SK-N-SH (cell line): ENCODE data around the gene IPCEF1. TPM values are rescaled to one million over a fixed set of nuclear protein-coding genes. Genes with fewer than 3 reads are reported as not detected.

Experiments
- CTCF ChIA-PET: fragments of 300-600, 350-600 bp; formaldehyde crosslinking; extraction: SDS; loops from one replicate; lab custom pipeline; 2021; lab: Yijun Ruan, JAX
- POLR2A ChIA-PET: fragments of 350-600 bp; sonication (Branson Sonifier 250); formaldehyde crosslinking; extraction: SDS; loops from one replicate; lab custom pipeline; 2020; ENCODE audit warnings: antibody characterized with exemption, inconsistent platforms; lab: Yijun Ruan, JAX
- DNase-seq: peaks from one replicate; pipeline ENCODE4 v3.0.0; 2012
- H2AFZ ChIP-seq: fragments of 200-600 bp; sonication (generic); 2 replicates; pipeline ENCODE4 v1.8.1; 2016; ENCODE audit warnings: antibody characterized with exemption, mild to moderate bottlenecking, low read depth
- H3F3A ChIP-seq: fragments of 200-600 bp; sonication (generic); replicated peaks from 2 replicates; pipeline ENCODE3; 2016; ENCODE audit warnings: antibody characterized with exemption, mild to moderate bottlenecking; ENCODE audit not compliant: insufficient read depth
- H3K27ac ChIP-seq, 2 experiments: fragments of 200-500 bp in 1 of 2; fragments of 200-600 bp in 1 of 2; sonication (Bioruptor generic) in 1 of 2; sonication (generic), shearing (Covaris generic) in 1 of 2; 2 replicates each; pipeline versions ENCODE4 v1.5.1 to v1.6.1; 2014 to 2016; ENCODE audit warnings: low read depth in 2 of 2, inconsistent platforms in 1 of 2, low read length in 1 of 2, mild to moderate bottlenecking in 1 of 2, mixed read lengths in 1 of 2
- H3K27me3 ChIP-seq: fragments of 200-600 bp; sonication (generic), shearing (Covaris generic); 2 replicates; pipeline ENCODE4 v1.6.1; 2016; ENCODE audit warnings: mixed run types; ENCODE audit not compliant: insufficient read depth
- H3K36me3 ChIP-seq, 2 experiments: fragments of 200-500 bp in 1 of 2; fragments of 200-600 bp in 1 of 2; sonication (Bioruptor generic) in 1 of 2; sonication (generic) in 1 of 2; replicated peaks in 1 of 2; 2 replicates each; pipeline versions ENCODE3 to v1.5.1; 2014 to 2016; ENCODE audit warnings: low read length in 1 of 2, mild to moderate bottlenecking in 1 of 2; ENCODE audit not compliant: insufficient read depth in 2 of 2, control insufficient read depth in 1 of 2
- H3K4me1 ChIP-seq, 2 experiments: fragments of 200-500 bp in 1 of 2; fragments of 200-600 bp in 1 of 2; sonication (Bioruptor generic) in 1 of 2; sonication (generic), shearing (Covaris generic) in 1 of 2; 2 replicates each; pipeline versions ENCODE4 v1.5.1 to v1.6.1; 2014 to 2016; ENCODE audit warnings: low read depth in 1 of 2, low read length in 1 of 2, mixed run types in 1 of 2; ENCODE audit not compliant: insufficient read depth in 2 of 2, control insufficient read depth in 1 of 2
- H3K4me2 ChIP-seq: fragments of 200-600 bp; sonication (generic), shearing (Covaris generic); 2 replicates; pipeline ENCODE4 v1.6.1; 2017; ENCODE audit warnings: mixed run types
- H3K4me3 ChIP-seq, 2 experiments: fragments of 200-500 bp in 1 of 2; fragments of 200-600 bp in 1 of 2; sonication (Bioruptor generic) in 1 of 2; sonication (generic), shearing (Covaris generic) in 1 of 2; 2 replicates each; pipeline versions ENCODE4 v1.5.1 to v1.8.1; 2014 to 2016; ENCODE audit warnings: low read depth in 2 of 2, inconsistent platforms in 1 of 2, low read length in 1 of 2, mild to moderate bottlenecking in 1 of 2, mixed read lengths in 1 of 2, moderate library complexity in 1 of 2
- H3K79me2 ChIP-seq: fragments of 200-600 bp; sonication (generic); 2 replicates; pipeline ENCODE4 v1.8.1; 2017; ENCODE audit warnings: mild to moderate bottlenecking; ENCODE audit not compliant: insufficient read depth
- H3K9ac ChIP-seq: fragments of 200-600 bp; sonication (generic); 2 replicates; pipeline ENCODE4 v1.6.1; 2017; ENCODE audit warnings: mixed run types
- H3K9me2 ChIP-seq: fragments of 200-600 bp; sonication (generic); 2 replicates; pipeline ENCODE4 v1.6.1; 2017; ENCODE audit warnings: mixed run types
- H3K9me3 ChIP-seq: fragments of 200-600 bp; sonication (generic); 2 replicates; pipeline ENCODE4 v1.6.1; 2017; ENCODE audit warnings: mixed run types, mild to moderate bottlenecking, moderate library complexity
- H4K20me1 ChIP-seq: fragments of 200-600 bp; sonication (generic); 2 replicates; pipeline ENCODE4 v1.6.1; 2017; ENCODE audit warnings: mild to moderate bottlenecking, mixed run types; ENCODE audit not compliant: insufficient read depth
- EZH2phosphoT487 ChIP-seq: fragments of 200-600 bp; sonication (generic); IDR thresholded peaks from 2 replicates; pipeline ENCODE4 v1.6.1; 2017; ENCODE audit warnings: low read depth, mixed run types, mild to moderate bottlenecking, antibody characterized with exemption, moderate library complexity, borderline replicate concordance
- FOXJ3 ChIP-seq: sonication (generic); formaldehyde crosslinking; IDR thresholded peaks from 2 replicates; pipeline ENCODE4 v1.5.1; 2020; ENCODE audit warnings: mild to moderate bottlenecking, missing genetic modification reagents
- FOXM1 ChIP-seq: IDR thresholded peaks from 2 replicates; pipeline ENCODE4 v1.4.0; 2012; ENCODE audit warnings: low read depth, mild to moderate bottlenecking
- NRF1 ChIP-seq: IDR thresholded peaks from 2 replicates; pipeline ENCODE4 v1.6.1; 2012; ENCODE audit warnings: low read depth, mild to moderate bottlenecking, low read length
- PBX3 ChIP-seq: IDR thresholded peaks from 2 replicates; pipeline ENCODE4; 2012
- POLR2AphosphoS5 ChIP-seq: IDR thresholded peaks from 2 replicates; pipeline ENCODE4 v1.6.1; 2012; ENCODE audit warnings: low read depth, low read length
- RAD21 ChIP-seq: IDR thresholded peaks from 2 replicates; pipeline ENCODE4 v1.6.1; 2012; ENCODE audit warnings: mild to moderate bottlenecking, low read length
- SIN3A ChIP-seq: IDR thresholded peaks from 2 replicates; pipeline ENCODE4 v1.6.1; 2012; ENCODE audit warnings: low read depth, mild to moderate bottlenecking, low read length, moderate library complexity, borderline replicate concordance
- SMC3 ChIP-seq: IDR thresholded peaks from 2 replicates; pipeline ENCODE4 v1.6.1; 2012; ENCODE audit warnings: low read depth, low read length, improper control_type of control experiment
- TCF12 ChIP-seq: IDR thresholded peaks from 2 replicates; pipeline ENCODE4 v1.4.0; 2012
- TEAD4 ChIP-seq: IDR thresholded peaks from 2 replicates; pipeline ENCODE4 v1.4.0; 2012; ENCODE audit warnings: mild to moderate bottlenecking, borderline replicate concordance; ENCODE audit not compliant: insufficient read depth
- WGBS: methylation state at CpG from one replicate; pipeline ENCODE4 v1.1.6; 2017; ENCODE audit warnings: low lambda C conversion rate; 5-methylcytosine and 5-hydroxymethylcytosine counted together
- polyA plus RNA-seq, 3 experiments: library from polyadenylated mRNA; depleted of rRNA; stranded (reverse); fragments of >200 nt; gene quantifications; 2 replicates each; pipeline ENCODE4 v1.2.3, GENCODE V29; 2012
- TF ChIP-seq, protein P1 (sequence below): IDR thresholded peaks from 2 replicates; pipeline ENCODE4 v1.4.0; 2012; ENCODE audit warnings: low read depth, borderline replicate concordance
- TF ChIP-seq, protein P2 (sequence below): IDR thresholded peaks from 2 replicates; pipeline ENCODE4 v1.4.0; 2012; ENCODE audit warnings: low read depth, borderline replicate concordance
- TF ChIP-seq, protein P3 (sequence below): fragments of 200-600 bp; sonication (generic); IDR thresholded peaks from 2 replicates; pipeline ENCODE4 v1.6.1; 2017; ENCODE audit warnings: antibody characterized with exemption, mild to moderate bottlenecking, moderate library complexity

The IPCEF1 gene
- polyA plus RNA-seq, 1 of the 3 experiments (the other 2 are of a cell fraction): not detected

DNA sequence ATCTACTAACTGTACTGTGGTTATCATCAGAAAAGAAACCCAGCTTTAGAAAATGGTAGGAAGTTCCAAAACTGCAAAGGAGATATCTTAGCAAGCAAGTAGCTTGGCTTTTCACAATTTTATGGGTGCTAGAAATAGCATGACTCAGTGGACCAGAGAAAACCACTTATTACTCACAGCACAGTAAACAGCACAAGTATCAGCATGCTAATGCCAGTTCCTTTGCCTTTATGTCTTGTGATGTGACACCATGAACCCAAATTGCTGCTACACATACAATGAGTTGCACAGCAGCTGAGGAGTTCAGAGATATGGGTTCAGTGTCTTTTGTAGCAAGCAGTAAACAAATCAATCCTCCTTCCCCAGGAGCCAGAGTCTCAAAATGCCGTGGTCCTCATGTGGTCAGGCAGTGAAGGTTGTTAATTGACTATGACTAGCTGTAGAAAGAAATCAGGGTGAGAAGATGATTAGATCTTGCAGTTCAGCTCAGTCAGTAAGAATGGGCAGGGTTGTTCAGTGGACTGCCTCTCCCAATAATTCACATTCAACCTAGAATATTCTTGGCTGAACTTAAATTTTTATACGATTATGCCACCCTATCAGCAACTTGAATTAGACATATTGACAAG is 244.3 kb downstream of the IPCEF1 start:
- peaks cover 0 to 2% of the 10 kb centered on the region in 2 experiments; a peak in 1 of 4 replicates for H3K4me1 ChIP-seq
- TF ChIP-seq FOXJ3 (CRISPR knock-in tag): no peak
- TF ChIP-seq, protein P1, sequence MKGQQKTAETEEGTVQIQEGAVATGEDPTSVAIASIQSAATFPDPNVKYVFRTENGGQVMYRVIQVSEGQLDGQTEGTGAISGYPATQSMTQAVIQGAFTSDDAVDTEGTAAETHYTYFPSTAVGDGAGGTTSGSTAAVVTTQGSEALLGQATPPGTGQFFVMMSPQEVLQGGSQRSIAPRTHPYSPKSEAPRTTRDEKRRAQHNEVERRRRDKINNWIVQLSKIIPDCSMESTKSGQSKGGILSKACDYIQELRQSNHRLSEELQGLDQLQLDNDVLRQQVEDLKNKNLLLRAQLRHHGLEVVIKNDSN: no peak
- TF ChIP-seq EZH2phosphoT487: no peak
- TF ChIP-seq TCF12: no peak
- TF ChIP-seq FOXM1: no peak
- TF ChIP-seq, protein P2, sequence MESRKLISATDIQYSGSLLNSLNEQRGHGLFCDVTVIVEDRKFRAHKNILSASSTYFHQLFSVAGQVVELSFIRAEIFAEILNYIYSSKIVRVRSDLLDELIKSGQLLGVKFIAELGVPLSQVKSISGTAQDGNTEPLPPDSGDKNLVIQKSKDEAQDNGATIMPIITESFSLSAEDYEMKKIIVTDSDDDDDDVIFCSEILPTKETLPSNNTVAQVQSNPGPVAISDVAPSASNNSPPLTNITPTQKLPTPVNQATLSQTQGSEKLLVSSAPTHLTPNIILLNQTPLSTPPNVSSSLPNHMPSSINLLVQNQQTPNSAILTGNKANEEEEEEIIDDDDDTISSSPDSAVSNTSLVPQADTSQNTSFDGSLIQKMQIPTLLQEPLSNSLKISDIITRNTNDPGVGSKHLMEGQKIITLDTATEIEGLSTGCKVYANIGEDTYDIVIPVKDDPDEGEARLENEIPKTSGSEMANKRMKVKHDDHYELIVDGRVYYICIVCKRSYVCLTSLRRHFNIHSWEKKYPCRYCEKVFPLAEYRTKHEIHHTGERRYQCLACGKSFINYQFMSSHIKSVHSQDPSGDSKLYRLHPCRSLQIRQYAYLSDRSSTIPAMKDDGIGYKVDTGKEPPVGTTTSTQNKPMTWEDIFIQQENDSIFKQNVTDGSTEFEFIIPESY: no peak
- TF ChIP-seq SIN3A: no peak
- no peak for TF ChIP-seq TEAD4
- TF ChIP-seq SMC3: no peak
- no peak for TF ChIP-seq POLR2AphosphoS5
- TF ChIP-seq, protein P3, sequence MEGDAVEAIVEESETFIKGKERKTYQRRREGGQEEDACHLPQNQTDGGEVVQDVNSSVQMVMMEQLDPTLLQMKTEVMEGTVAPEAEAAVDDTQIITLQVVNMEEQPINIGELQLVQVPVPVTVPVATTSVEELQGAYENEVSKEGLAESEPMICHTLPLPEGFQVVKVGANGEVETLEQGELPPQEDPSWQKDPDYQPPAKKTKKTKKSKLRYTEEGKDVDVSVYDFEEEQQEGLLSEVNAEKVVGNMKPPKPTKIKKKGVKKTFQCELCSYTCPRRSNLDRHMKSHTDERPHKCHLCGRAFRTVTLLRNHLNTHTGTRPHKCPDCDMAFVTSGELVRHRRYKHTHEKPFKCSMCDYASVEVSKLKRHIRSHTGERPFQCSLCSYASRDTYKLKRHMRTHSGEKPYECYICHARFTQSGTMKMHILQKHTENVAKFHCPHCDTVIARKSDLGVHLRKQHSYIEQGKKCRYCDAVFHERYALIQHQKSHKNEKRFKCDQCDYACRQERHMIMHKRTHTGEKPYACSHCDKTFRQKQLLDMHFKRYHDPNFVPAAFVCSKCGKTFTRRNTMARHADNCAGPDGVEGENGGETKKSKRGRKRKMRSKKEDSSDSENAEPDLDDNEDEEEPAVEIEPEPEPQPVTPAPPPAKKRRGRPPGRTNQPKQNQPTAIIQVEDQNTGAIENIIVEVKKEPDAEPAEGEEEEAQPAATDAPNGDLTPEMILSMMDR: no peak
- DNase-seq: no peak
- H3K27me3 ChIP-seq: no peaks in the 10 kb centered on the region
- H3K36me3 ChIP-seq: no peaks in the 10 kb centered on the region
- H3K9me2 ChIP-seq: no peaks in the 10 kb centered on the region
- no peak overlapping the region for H3K27ac ChIP-seq
- no peak overlapping the region for H3K4me2 ChIP-seq
- CTCF ChIA-PET: interaction anchor here (1.1 to 2.0 kb wide), 2 partner anchors 45 to 72 kb away, joined by 3 to 5 read pairs; no protein-coding TSS in a partner anchor
- H4K20me1 ChIP-seq: no peaks in the 10 kb centered on the region
- no peaks in the 10 kb centered on the region for H3F3A ChIP-seq
- H2AFZ ChIP-seq: no peak overlapping the region
- POLR2A ChIA-PET: no interaction called here
- H3K4me3 ChIP-seq: no peak overlapping the region
- H3K79me2 ChIP-seq: no peaks in the 10 kb centered on the region
- WGBS: 58% methylated on average over 1 of the region's 2 CpGs
- no peaks in the 10 kb centered on the region for H3K9me3 ChIP-seq
- H3K9ac ChIP-seq: no peak overlapping the region

- Histone ChIP-seq H3K9me3 (no peaks in the 10 kb centered on the region), H3K9ac (no peak overlapping the region)
- no peak for TF ChIP-seq PBX3
- no peak for TF ChIP-seq RAD21
- TF ChIP-seq POLR2AphosphoS5: no peak
- TF ChIP-seq, protein P3: no peak
- TF ChIP-seq NRF1: no peak
- TF ChIP-seq, all 33 proteins: peak for 0
Measured at GRCh38 chr6:154111025-154111424, 245.6 kb downstream of the IPCEF1 start.

More at GRCh38 chr6:154111025-154111424, 245.6 kb downstream of the IPCEF1 start:
- Histone ChIP-seq H3K4me2 (no peak overlapping the region), H3K36me3 (no peaks in the 10 kb centered on the region), H3K4me3 (no peak overlapping the region), H4K20me1 (no peaks in the 10 kb centered on the region), H3K9me2 (no peaks in the 10 kb centered on the region), H3K4me1 (peaks cover 0 to 2% of the 10 kb centered on the region in 2 experiments; a peak in 1 of 4 replicates), H3K27ac (no peak overlapping the region), H3F3A (no peaks in the 10 kb centered on the region), H3K27me3 (no peaks in the 10 kb centered on the region), H2AFZ (no peak overlapping the region), H3K79me2 (no peaks in the 10 kb centered on the region)
- CTCF ChIA-PET: no interaction called here
- POLR2A ChIA-PET: no interaction called here
- no peak for DNase-seq
- 14% methylated on average over 1 of the region's 1 CpG for WGBS
